Skeletal muscle satellite cell (primary cell): ENCODE measurements around the gene ZNF618.
A peak's percentile ranks its signal among the peaks of the same experiment; 100 is the strongest.

Experiments
- H3K27me3 ChIP-seq: 2 replicates; pipeline ENCODE4 v1.7.0; 2013; ENCODE audit warnings: low read length; ENCODE audit not compliant: control insufficient read depth, insufficient read depth
- H3K36me3 ChIP-seq: 2 replicates; pipeline ENCODE4 v1.7.0; 2013; ENCODE audit warnings: mild to moderate bottlenecking, control low read depth, low read length; ENCODE audit not compliant: insufficient read depth
- H3K4me1 ChIP-seq: 2 replicates; pipeline ENCODE4 v1.7.0; 2013; ENCODE audit warnings: low read length; ENCODE audit not compliant: control insufficient read depth, insufficient read depth
- H3K4me2 ChIP-seq: 2 replicates; pipeline ENCODE4 v1.7.0; 2013; ENCODE audit warnings: mild to moderate bottlenecking, low read length
- H3K4me3 ChIP-seq: 2 replicates; pipeline ENCODE4 v1.7.0; 2013; ENCODE audit warnings: low read length
- H3K9ac ChIP-seq: 2 replicates; pipeline ENCODE4 v1.7.0; 2013; ENCODE audit warnings: mild to moderate bottlenecking, low read depth, low read length, moderate library complexity
- H3K9me3 ChIP-seq: replicated peaks from 2 replicates; pipeline ENCODE4 v1.7.0; 2013; ENCODE audit warnings: mild to moderate bottlenecking, control low read depth, low read length

Gene ZNF618

DNA sequence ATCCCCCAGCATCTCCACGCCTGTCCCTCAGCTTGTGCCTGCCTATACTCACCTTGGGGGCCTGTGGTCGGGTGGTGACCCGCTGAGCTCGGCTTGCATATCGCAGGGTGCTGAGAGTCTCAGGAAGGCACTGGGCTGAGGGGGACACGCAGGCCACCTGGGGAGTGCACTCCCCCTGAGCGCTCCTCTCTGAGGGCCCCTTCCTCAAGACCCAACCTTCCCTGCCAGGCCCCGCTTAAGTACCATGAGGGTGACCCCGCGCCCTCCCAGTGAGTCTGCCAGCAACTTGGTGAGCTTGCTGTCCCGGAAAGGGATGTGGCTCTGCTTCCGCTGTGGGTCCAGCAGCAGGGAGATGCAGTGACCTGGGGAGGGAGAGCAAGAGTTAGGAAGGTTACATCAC is 218.9 kb downstream of the ZNF618 start:
- Histone ChIP-seq H3K36me3 (no peaks in the 10 kb centered on the region), H3K4me3 (no peak overlapping the region), H3K4me2 (no peak overlapping the region), H3K4me1 (peaks cover 4% of the 10 kb centered on the region), H3K9ac (no peak overlapping the region), H3K9me3 (no peaks in the 10 kb centered on the region), H3K27me3 (peaks cover 41% of the 10 kb centered on the region)

DNA sequence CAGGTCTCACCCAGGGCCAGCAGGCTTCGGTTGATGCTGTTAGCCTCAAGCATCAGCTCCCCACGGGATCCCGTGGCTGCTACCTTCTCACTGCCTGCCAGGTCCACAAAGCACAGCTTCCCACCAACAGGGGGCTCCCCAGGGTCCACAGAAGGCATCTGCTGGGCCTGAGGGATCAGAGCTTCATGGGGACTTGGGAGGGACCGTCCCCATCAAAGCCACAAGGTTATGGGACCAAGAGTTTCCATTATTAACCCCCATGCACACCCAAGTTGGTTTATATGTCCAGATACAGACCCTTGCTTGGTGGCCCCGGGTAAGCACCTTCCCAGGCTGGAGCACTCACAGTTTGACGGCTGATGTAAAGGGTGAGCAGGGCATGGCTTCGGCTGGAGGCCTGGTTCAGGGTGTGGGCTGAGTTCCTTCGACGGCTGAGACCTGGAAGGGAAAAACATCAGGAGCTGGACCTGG is 220.0 kb downstream of the ZNF618 start:
- H3K4me2 ChIP-seq, result no peak overlapping the region
- peaks cover 52% of the 10 kb centered on the region for H3K27me3 ChIP-seq

DNA sequence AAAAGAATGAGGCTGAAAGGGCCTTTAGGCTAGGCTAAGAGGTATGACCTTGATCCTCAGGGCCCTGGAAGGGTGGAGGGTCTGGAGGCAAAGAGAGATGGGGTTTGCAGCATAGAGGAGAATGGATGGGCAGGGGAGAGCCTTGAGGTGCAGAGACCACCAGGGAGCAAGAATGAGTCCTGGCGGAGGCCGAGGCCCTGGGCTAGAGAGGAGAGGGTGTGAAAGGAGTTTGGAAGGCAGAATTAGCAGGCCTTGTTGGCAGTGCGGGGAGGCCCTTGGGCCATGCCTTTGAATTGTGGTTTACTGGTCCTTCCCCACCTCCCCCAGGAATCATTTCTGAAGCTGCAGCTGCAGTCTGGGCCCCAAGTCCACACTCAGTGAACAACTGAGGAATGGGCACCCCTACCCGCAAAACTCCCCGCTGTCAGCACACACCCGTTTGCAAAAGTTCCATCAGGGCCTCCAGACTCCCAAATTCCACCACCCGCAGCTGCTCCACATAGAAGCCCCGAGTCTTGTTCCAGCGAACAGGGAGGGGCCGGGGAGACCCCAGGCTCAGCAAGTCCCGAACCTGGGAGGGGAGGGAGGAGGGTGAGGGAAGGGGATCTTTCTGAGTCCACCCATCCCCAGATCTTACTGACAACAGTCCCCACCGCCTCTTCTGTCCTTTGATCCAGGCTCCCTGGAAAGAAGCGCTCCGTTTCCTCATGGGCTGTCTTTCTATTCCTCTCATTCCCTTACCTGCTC is 220.9 kb downstream of the ZNF618 start:
- H3K4me3 ChIP-seq, result no peak overlapping the region
- no peak overlapping the region for H3K9ac ChIP-seq
- no peak overlapping the region for H3K4me2 ChIP-seq
- H3K36me3 ChIP-seq, result no peaks in the 10 kb centered on the region
- no peaks in the 10 kb centered on the region for H3K9me3 ChIP-seq
- H3K27me3 ChIP-seq, result peaks cover 52% of the 10 kb centered on the region
- H3K4me1 ChIP-seq, result peaks cover 4% of the 10 kb centered on the region

More for the DNA sequence above, 220.0 kb downstream of the ZNF618 start:
- Histone ChIP-seq H3K9ac (no peak overlapping the region), H3K4me1 (peaks cover 4% of the 10 kb centered on the region), H3K36me3 (no peaks in the 10 kb centered on the region), H3K9me3 (no peaks in the 10 kb centered on the region), H3K4me3 (no peak overlapping the region)

DNA sequence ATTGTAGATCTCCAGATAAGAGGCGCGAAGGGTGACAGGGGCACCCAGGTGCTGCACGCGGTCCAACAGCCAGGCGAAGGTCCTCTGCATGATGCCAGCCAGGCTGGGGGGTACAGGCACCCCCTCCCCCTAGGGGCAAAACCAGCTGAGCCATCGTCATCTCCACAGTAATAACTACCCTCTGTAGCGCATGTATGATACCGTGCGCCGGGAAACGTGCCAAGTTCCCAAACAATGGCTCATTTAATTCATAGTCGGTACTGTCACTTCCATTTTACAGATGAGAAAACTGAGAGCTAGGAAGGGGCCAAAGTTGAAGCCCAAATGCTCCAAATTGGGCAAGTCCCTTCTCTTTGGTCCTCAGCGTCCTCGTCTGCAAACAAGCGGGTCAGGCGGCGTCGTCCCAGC is 221.5 kb downstream of the ZNF618 start:
- Histone ChIP-seq H3K4me3 (no peak overlapping the region), H3K4me1 (peaks cover 4% of the 10 kb centered on the region), H3K9me3 (no peaks in the 10 kb centered on the region), H3K36me3 (no peaks in the 10 kb centered on the region), H3K4me2 (peak overlapping the region; percentile 69), H3K27me3 (peaks cover 52% of the 10 kb centered on the region), H3K9ac (no peak overlapping the region)

DNA sequence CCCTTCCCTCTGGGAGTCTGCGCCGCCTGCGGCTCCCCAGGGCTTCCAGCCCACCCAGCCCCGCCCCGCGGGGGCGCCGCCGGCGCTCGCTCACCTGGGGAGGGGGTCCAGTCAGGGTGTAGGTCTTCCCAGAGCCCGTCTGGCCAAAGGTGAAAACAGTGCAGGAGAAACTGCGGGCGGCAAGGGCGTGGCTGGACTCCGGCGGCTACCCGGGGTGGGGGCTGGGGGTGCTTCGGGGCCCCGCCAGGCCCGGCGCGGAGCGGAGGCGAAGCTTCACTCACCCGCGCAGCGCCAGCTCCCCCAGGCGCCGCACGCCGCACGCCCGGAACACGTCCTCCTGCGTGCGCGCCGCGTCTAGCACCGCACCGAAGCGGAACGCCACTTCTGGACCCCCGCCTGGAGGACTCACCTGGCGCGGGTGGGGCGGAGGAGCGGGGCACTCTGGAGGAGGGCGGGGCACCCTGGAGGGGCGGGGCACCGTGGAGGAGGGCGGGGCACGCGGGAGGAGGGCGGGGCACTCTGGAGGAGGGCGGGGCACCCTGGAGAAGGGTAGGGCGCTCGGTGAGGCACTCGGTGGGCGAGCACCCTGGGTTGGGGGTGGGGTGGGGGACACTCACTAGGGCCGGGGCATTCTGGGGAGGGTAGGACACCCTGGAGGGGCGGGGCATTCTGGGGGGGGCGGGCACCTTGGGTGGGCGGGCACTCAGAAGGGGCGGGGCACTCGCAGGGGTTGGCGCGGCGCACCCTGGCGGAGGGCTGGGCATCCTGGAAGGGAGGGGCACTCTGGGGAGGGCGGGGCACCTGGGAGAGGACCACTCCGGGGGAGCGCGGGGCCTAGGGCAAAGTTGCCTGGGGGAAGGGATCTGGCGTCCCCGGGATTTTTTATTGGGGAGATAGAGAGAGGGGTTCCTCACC is 222.2 kb downstream of the ZNF618 start:
- Histone ChIP-seq H3K27me3 (peaks cover 50% of the 10 kb centered on the region), H3K9me3 (no peaks in the 10 kb centered on the region), H3K9ac (no peak overlapping the region), H3K4me2 (peak overlapping the region; percentile 69), H3K36me3 (no peaks in the 10 kb centered on the region), H3K4me3 (peak overlapping the region; percentile 51), H3K4me1 (peaks cover 4% of the 10 kb centered on the region)

DNA sequence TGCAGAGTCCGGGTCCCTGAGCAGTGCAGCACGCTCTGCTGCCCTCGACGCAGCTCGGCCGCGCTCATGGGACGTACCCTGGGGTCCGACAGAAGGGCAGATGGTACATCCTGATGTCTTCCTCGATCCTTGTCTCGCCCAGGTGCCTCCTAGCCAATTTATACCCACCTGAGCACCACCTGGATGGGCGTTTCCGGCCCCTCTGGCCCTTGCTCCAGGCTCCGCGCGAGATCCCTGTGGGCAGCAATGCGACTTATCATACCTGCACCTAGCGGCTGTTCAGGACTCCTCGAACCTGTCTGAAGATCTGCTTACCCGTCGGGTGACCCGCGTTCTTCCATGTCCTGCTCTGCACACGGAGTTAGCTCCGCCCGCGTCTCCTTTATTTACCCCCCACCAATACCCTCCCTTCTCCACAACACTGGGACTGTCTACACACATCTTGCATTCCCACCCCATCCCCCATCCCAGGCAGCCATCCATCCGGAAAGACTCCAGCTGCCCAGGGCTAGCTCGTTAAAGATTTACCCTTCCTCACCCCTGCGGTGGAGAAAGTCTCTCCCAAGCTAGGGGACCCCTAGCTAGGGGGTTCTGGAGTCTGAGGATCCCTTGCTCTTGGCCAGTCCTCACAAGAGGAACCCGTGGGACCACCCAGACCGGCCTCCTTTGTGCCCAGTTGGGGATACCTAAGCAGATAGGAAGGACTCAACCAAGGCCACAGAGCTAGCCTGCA is 223.0 kb downstream of the ZNF618 start, which contains the start of gene KIF12:
Gene KIF12 (minus strand): TSS at position 357 of the 733 bp plus-strand sequence. CDS start 16 bp downstream, at position 341.
- no peak within 1 kb of the TSS for H3K9ac ChIP-seq
- peak within 1 kb of the TSS; percentile 69 for H3K4me2 ChIP-seq
- peak within 1 kb of the TSS; percentile 51 for H3K4me3 ChIP-seq

DNA sequence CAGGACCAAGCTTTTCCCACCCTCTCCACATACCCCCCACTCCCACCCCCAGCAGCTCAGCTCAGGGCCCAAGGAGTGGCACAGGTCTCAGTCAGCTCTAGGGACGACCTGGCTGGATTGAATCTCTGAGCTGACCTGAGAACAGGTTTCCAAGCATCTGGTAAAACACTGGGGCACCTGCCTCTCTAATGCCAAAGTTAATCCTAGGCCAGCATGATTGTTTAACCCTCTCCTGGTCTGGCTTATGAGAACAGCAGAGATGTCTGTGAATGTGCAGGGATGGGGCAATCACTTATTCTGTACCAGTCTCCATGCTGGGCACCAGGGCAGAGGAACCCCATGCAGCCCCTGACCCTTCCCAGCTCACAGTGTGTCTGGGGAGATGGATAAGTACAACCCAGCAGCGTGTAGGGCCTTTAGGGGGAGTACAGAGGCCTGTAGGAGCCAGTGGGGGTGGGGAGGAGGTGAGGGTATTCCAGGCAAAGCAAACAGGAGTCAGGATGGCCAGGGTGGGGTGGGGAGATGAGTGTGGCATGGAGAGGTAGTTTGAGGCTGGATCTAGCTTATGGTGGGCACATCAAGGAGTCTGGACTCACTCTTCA is 223.7 kb downstream of the ZNF618 start:
- Histone ChIP-seq H3K36me3 (no peaks in the 10 kb centered on the region), H3K9ac (no peak overlapping the region), H3K27me3 (peaks cover 62% of the 10 kb centered on the region), H3K4me3 (no peak overlapping the region), H3K9me3 (no peaks in the 10 kb centered on the region), H3K4me2 (no peak overlapping the region), H3K4me1 (peaks cover 4% of the 10 kb centered on the region)

More for the DNA sequence above, 223.0 kb downstream of the ZNF618 start, which contains the start of gene KIF12:
- Histone ChIP-seq H3K36me3 (no peaks in the 10 kb centered on the region), H3K9me3 (no peaks in the 10 kb centered on the region), H3K4me1 (peaks cover 4% of the 10 kb centered on the region), H3K27me3 (peaks cover 55% of the 10 kb centered on the region)

DNA sequence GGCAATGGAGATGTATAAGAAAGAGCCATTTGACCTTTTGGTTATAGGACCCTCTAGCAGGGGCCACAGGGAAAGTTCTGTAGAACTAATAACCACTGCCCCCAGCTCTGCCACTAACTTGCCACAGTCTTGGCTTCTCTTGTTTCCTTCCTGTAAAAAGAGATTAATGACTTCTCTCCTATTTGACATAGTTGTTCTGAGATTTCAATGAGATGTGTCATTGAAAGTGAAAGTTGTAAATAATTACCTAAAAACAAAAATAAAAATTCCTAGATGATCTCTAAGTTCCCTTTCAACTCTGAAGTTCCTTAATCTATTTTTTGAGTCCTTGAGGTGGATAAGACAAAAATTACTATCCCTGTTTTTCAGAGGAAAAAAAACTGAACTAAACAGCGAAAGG is 224.4 kb downstream of the ZNF618 start:
- Histone ChIP-seq H3K9ac (no peak overlapping the region), H3K4me2 (no peak overlapping the region)

DNA sequence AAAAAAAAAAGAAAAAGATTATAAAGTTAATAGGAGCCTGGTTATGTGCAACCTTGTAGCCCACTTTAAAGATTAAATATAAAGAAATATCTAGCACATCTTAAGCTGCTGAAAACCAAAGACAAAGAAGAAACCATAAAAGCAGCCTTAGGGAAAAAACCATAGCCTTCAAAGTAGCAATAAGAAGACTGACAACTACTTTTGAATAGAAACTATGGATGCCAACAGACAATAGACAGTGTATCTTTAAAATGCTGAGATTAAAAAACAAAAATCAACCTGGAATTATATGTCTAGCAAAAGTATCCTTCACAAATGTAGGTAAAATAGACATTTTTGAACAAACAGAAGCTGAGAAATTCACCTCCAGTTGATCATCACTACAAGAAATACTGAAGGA is 226.4 kb downstream of the ZNF618 start:
- Histone ChIP-seq H3K27me3 (peaks cover 62% of the 10 kb centered on the region), H3K4me2 (no peak overlapping the region), H3K4me1 (peaks cover 4% of the 10 kb centered on the region), H3K36me3 (no peaks in the 10 kb centered on the region), H3K4me3 (no peak overlapping the region), H3K9ac (no peak overlapping the region), H3K9me3 (no peaks in the 10 kb centered on the region)

More for the DNA sequence above, 224.4 kb downstream of the ZNF618 start:
- no peak overlapping the region for H3K4me3 ChIP-seq
- H3K27me3 ChIP-seq, result peaks cover 68% of the 10 kb centered on the region
- H3K4me1 ChIP-seq, result peaks cover 4% of the 10 kb centered on the region
- H3K9me3 ChIP-seq, result no peaks in the 10 kb centered on the region
- H3K36me3 ChIP-seq, result no peaks in the 10 kb centered on the region

DNA sequence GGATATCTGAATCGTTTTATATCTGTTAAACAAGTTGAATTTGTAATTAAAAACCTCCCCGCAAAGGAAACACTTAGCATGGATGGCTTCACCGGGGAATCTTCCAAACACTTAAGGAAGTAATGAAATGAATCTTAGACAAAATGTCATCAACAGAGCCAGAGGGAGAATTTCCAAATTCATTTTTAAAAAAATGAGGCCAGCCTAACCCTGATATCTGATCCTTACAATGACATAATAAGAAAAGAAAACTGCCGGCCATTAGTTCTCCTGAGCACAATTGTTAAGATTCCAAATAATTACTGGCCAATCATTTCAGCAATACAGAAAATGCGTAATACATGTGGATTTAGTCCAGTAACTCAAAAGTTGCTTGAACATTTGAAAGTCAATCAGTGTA is 229.1 kb downstream of the ZNF618 start:
- no peaks in the 10 kb centered on the region for H3K9me3 ChIP-seq
- H3K9ac ChIP-seq, result no peak overlapping the region
- H3K27me3 ChIP-seq, result peaks cover 41% of the 10 kb centered on the region
- H3K4me3 ChIP-seq, result no peak overlapping the region
- H3K36me3 ChIP-seq, result no peaks in the 10 kb centered on the region
- no peaks in the 10 kb centered on the region for H3K4me1 ChIP-seq
- no peak overlapping the region for H3K4me2 ChIP-seq
